VCaP (cell line): ENCODE measurements around the gene NFIA.

Source experiments
- H3K27ac ChIP-seq: fragments of 450-650 bp; 2 replicates; pipeline ENCODE4 v1.5.1; 2017
- CTCF ChIP-seq: fragments of 450-650 bp; conservative IDR thresholded peaks from 2 replicates; pipeline ENCODE4 v1.5.1; 2017; ENCODE audit warnings: mild to moderate bottlenecking, moderate library complexity

Gene NFIA

GRCh38 chr1:61386770-61387169, 304.4 kb downstream of the NFIA start:
- H3K27ac ChIP-seq, result no peak overlapping the region

GRCh38 chr1:61387829-61388228, 305.5 kb downstream of the NFIA start:
- TF ChIP-seq CTCF, result no peak
- no peak overlapping the region for H3K27ac ChIP-seq

More at GRCh38 chr1:61386770-61387169, 304.4 kb downstream of the NFIA start:
- TF ChIP-seq CTCF, result no peak

- no peak overlapping the region for H3K27ac ChIP-seq
- TF ChIP-seq CTCF, result no peak
These were observed 306.2 kb downstream of the NFIA start for GRCh38 chr1:61388566-61388965.

GRCh38 chr1:61389194-61389925, 307.0 kb downstream of the NFIA start:
- peak overlapping the region; percentile 92 for H3K27ac ChIP-seq
- TF ChIP-seq CTCF, result no peak

- TF ChIP-seq CTCF, result no peak
- peak overlapping the region; percentile 92 for H3K27ac ChIP-seq
These were observed 307.8 kb downstream of the NFIA start for GRCh38 chr1:61389926-61390845.

- peak overlapping the region; percentile 92 for H3K27ac ChIP-seq
- TF ChIP-seq CTCF, result no peak
These were observed 309.4 kb downstream of the NFIA start for GRCh38 chr1:61391730-61392129.
